PFSK-1 (cell line): ENCODE measurements around the gene NIPAL4.

ENCODE experiments used
- FOXP2 ChIP-seq: optimal IDR thresholded peaks from 2 replicates; pipeline ENCODE3; 2011; ENCODE audit warnings: borderline replicate concordance, control low read depth, inconsistent platforms; ENCODE audit not compliant: insufficient read depth; ENCODE audit errors: extremely low read length, extremely low read depth
- POLR2AphosphoS5 ChIP-seq: IDR thresholded peaks from 2 replicates; pipeline ENCODE4 v1.6.1; 2012; ENCODE audit warnings: low read depth, mild to moderate bottlenecking, control low read depth, low read length, moderate library complexity
- SIN3A ChIP-seq: IDR thresholded peaks from 2 replicates; pipeline ENCODE4 v1.6.1; 2012; ENCODE audit warnings: mild to moderate bottlenecking, low read length, moderate library complexity, borderline replicate concordance; ENCODE audit not compliant: insufficient read depth
- TAF1 ChIP-seq: IDR thresholded peaks from 2 replicates; pipeline ENCODE4 v1.6.1; 2012; ENCODE audit warnings: low read length, control low read depth, borderline replicate concordance; ENCODE audit not compliant: insufficient read depth
- TF ChIP-seq, protein P1 (sequence below), 2 experiments: IDR thresholded peaks; 2 replicates each; pipeline versions ENCODE4 v1.6.1 to v1.8.0; 2011 to 2012; ENCODE audit warnings: low read depth in 2 of 2, low read length in 2 of 2, control low read depth in 1 of 2, inconsistent platforms in 1 of 2, mild to moderate bottlenecking in 1 of 2, moderate library complexity in 1 of 2; ENCODE audit not compliant: insufficient read depth in 1 of 2

Gene NIPAL4

DNA sequence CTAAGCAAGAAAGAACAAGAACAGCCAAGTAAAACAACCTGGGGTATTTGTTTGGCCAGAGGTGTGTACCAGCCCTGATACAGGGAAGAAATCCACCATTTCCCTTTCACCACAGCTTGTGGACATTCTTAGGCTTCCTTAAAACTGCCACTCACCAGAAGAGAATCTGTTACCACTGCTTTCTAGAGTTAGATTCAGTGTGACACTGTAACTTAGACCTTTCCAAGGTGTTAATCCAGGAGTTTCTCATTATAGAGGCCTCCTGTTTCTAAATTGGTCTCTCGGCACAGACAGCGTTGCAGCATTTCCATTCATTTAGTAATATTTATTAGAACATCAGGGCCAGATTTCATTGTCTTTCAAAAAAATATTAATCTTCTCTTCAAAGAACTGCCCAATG is 55.0 kb downstream of the NIPAL4 start:
- no peak for TF ChIP-seq SIN3A
- no peak for TF ChIP-seq POLR2AphosphoS5
- TF ChIP-seq, protein P1, sequence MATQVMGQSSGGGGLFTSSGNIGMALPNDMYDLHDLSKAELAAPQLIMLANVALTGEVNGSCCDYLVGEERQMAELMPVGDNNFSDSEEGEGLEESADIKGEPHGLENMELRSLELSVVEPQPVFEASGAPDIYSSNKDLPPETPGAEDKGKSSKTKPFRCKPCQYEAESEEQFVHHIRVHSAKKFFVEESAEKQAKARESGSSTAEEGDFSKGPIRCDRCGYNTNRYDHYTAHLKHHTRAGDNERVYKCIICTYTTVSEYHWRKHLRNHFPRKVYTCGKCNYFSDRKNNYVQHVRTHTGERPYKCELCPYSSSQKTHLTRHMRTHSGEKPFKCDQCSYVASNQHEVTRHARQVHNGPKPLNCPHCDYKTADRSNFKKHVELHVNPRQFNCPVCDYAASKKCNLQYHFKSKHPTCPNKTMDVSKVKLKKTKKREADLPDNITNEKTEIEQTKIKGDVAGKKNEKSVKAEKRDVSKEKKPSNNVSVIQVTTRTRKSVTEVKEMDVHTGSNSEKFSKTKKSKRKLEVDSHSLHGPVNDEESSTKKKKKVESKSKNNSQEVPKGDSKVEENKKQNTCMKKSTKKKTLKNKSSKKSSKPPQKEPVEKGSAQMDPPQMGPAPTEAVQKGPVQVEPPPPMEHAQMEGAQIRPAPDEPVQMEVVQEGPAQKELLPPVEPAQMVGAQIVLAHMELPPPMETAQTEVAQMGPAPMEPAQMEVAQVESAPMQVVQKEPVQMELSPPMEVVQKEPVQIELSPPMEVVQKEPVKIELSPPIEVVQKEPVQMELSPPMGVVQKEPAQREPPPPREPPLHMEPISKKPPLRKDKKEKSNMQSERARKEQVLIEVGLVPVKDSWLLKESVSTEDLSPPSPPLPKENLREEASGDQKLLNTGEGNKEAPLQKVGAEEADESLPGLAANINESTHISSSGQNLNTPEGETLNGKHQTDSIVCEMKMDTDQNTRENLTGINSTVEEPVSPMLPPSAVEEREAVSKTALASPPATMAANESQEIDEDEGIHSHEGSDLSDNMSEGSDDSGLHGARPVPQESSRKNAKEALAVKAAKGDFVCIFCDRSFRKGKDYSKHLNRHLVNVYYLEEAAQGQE (IDR thresholded peaks at IDR 0.05; ENCODE audit: insufficient read depth in 1 of 2, low read depth in 2 of 2, low read length in 2 of 2) = no peak
- TF ChIP-seq FOXP2 = no peak
- TF ChIP-seq TAF1 = no peak

DNA sequence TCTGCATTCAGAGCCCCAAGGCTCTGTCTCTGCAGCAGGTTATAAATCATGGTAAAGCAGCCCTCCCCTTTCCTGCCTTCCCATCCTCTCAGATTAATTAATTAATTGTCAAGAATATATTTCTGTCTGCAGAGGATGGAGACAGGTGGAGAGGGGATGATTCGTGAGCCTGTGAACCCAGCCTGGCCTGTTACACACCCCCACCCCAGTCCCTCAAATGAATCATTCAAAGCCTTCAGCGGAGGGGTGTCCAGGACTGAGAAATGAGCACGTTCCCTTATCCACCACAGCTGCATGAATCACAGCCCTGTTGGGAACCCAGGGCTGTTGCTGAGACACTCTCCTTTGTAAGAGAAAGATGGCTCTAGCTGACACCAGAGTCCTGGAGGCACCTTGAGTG is 56.0 kb downstream of the NIPAL4 start:
- no peak for TF ChIP-seq TAF1
- TF ChIP-seq POLR2AphosphoS5 = no peak
- peak; percentile 11 for TF ChIP-seq FOXP2

DNA sequence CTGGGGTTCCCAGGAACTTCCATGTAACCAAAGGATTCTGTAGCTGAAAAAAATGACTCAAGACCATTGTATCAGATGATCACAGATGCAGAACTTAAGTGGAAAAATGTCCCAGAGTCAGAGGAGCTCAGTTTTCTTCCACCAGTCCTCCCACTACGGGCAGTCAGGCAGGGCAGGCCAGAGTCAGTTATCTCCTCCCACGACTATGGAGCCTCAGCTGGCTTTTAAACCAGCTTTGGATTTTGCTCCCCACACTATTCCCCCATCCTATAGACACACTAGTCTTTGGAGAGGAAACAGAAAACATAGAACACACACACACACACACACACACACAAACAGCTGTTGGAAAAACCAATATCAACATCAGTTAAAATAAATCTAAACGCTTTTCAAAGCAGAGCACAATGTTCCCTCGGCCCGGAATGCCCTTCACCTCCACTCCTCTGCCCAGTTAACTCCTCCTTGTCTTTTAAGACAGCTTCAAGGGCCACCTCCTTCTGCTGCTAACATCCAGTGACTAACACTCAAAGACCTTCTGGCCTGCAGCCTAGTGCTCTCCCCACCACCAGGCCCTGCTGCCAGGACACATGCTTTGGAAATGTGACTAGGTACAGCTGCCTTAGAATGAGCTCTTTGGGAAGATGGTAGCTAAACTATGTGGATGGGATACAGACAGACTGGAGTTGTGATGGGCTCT is 56.8 kb downstream of the NIPAL4 start:
- TF ChIP-seq TAF1 (no peak), POLR2AphosphoS5 (no peak), SIN3A (no peak), FOXP2 (no peak)
- TF ChIP-seq, protein P1 (IDR thresholded peaks at IDR 0.05; ENCODE audit: insufficient read depth in 1 of 2, low read depth in 2 of 2, low read length in 2 of 2) = no peak

DNA sequence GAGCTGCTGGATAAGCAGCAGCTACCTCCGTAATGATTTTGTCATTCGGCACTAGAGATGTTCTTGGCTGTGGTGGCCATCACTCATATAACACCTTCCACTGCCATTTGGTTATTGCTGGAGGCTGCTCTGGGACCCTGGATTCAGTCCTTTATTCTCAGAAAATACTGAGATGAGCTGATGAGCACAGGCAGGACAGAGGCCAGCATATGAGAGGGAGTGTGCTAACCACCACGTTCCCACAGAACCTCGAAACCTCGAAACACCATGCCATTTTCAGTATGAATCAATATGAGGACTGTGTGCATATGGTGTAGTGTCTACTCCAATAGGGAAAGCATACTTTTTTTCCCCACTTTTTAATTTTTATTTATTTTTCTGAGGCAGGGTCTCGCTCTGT is 59.0 kb downstream of the NIPAL4 start:
- no peak for TF ChIP-seq TAF1
- TF ChIP-seq, protein P1 (IDR thresholded peaks at IDR 0.05; ENCODE audit: insufficient read depth in 1 of 2, low read depth in 2 of 2, low read length in 2 of 2) = no peak

DNA sequence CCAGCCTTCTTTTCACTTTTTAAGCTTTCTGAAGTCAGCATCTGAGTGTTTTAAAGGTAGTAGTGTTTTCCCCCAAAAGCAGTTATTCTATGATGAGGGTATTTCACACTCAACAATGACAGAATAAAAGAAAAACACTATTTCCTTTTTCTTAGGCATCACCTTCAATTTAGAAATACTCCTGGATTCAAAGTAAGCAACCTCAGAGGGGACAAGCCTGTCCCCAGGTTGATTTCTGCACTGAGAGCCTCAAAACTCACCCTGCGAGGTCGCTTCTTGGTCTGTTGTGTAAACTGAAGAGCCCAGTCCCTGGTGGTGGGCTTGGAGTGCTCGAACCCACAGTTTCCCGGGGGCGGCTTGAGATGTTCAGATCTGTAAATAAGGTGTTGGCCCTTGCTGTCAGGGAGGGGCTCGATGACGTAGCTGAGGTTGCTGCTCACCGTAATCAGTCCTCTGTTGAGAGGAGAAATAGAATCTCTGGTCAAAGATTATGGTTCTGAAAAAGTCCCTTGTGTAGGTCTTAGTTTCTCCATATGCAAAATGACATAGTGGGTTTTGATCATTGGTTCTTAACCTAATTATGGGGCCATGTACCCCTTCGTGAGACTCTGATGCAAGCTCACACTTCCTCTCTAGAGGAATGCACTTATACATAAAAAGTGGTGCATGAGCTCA is 59.7 kb downstream of the NIPAL4 start:
- TF ChIP-seq TAF1 (no peak), FOXP2 (no peak), SIN3A (no peak), POLR2AphosphoS5 (no peak)
- TF ChIP-seq, protein P1 (IDR thresholded peaks at IDR 0.05; ENCODE audit: insufficient read depth in 1 of 2, low read depth in 2 of 2, low read length in 2 of 2) = no peak
